Stimulated activated memory B cell treated with anti-CD40 and anti-IgM and Interleukin-4, amounts not matched to agents 10 μg/mL and 1 μg/mL and 100 μg/mL, for 72 hours (primary cell): ENCODE results near the gene KCNJ11.

Experiments used
- ATAC-seq: fragments of 150-1000 bp; cut with Tn5 transposase; 2 replicates; pipeline ENCODE4 v1.10.0; 2021
- H3K27ac Mint-ChIP-seq: one replicate; pipeline ENCODE4 v1.8.0; 2022; ENCODE audit warnings: mild to moderate bottlenecking, mixed read lengths
- H3K27me3 Mint-ChIP-seq: one replicate; pipeline ENCODE4 v1.8.0; 2022; ENCODE audit warnings: mixed read lengths
- H3K36me3 Mint-ChIP-seq: one replicate; pipeline ENCODE4 v1.8.0; 2022; ENCODE audit warnings: mixed read lengths
- H3K4me1 Mint-ChIP-seq: one replicate; pipeline ENCODE4 v1.8.0; 2022; ENCODE audit warnings: mixed read lengths
- H3K4me3 Mint-ChIP-seq: one replicate; pipeline ENCODE4 v1.8.0; 2022; ENCODE audit warnings: mild to moderate bottlenecking, moderate library complexity, mixed read lengths
- H3K9me3 Mint-ChIP-seq: one replicate; pipeline ENCODE4 v1.8.0; 2022; ENCODE audit warnings: mixed read lengths

KCNJ11 gene

DNA sequence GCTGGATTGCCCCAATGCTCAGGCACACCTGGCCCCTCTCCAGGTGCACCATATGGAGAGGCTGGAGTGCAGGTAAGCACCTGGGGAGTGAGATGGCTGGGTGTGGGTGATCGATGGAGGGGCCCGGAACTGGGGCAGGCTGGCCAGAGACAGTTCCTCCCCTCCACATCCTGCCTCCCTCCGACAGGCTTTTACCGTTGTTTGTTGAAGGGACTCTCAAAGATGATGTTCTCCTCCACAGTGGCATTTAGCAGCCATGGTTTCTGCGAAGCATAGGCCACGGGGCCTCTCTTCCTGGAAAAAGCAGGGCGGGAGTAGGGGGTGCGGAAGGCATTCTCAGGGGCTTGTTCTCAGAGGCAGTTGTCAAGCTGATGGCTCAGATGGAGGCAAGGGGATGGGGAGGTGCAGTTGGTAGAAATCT, 25.9 kb upstream of the KCNJ11 start:
- ATAC-seq: no peak
- Mint-ChIP-seq H3K9me3 (no peaks in the 10 kb centered on the region), H3K27me3 (peaks cover 63% of the 10 kb centered on the region), H3K27ac (no peak overlapping the region), H3K36me3 (no peaks in the 10 kb centered on the region), H3K4me3 (no peak overlapping the region), H3K4me1 (no peaks in the 10 kb centered on the region)

DNA sequence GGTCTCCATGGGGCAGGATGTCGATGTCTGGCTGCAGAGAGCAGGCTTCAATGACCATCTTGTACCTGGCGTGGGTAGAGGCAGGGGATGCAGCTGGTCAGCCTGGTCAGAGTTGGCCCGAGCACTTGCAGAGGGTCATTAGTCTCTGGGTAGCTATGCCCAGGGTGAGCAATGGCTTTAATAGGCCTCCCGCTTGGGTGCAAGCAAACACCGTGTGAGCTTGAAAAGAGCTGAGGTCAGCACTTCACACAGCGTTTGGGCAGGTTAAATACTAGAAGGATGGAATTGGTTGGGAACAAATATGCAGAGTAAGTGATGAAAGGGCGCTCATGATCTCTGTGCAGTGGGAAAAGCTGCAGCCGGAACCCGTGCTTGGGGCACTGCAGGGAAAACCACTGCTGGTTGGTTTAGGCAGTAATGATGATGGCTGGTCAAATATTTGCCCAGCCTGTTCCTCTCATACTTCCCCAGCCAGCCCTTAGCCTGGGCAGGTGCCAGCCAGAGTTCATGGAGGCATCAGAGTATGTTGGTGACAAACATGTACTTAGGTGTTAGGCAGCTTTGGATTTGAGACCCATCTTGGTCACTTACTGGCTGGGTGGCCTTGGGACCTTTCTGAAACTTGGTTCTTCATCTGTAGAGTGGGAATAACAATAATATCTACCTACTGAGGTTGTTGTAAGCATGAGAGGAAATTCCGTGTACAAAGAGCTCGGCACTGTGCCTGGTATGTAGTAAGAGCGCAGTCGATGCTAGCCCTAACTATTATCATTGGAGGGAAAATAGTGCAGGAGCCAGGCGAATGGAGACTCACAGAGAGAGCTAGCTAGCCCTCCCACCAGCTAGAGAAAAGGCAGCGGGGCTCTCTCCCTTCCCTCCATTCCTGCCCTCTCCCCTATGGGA, 25.2 kb upstream of the KCNJ11 start:
- Mint-ChIP-seq H3K4me3 (no peak overlapping the region), H3K4me1 (no peaks in the 10 kb centered on the region), H3K27me3 (peaks cover 57% of the 10 kb centered on the region), H3K9me3 (no peaks in the 10 kb centered on the region), H3K27ac (no peak overlapping the region), H3K36me3 (no peaks in the 10 kb centered on the region)
- ATAC-seq: no peak

DNA sequence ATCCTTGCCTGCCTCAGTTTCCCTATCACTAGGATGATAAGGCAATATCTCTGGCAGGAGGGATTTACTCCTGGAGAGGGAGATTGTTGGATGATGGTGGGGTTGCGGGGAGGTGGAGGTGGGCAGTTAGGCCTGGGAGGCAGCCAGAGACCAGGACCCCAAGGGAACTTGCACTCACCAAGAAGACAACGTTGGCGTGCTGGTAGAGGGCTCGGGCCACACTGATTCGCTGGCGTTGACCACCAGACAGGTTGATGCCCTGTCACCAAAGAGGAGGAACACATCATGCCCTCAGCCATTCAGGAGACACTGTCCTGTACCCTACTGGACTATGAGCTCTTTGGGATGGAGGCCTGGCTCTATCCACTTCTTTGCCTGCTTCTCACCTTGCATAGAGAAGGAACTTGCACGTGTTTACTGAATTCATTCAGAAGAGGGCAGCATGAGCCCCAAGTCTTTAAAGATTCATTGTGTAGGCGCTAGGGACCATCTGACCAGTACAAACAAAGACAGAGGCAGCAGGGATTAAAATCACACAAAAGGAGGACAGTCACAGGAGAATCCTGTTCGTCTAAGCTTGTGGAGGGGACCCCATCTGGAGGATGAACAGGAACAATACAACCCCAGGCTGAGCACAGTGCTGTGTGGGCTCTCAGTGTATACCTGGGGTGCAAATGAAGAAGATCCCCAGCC, 24.2 kb upstream of the KCNJ11 start:
- no peaks in the 10 kb centered on the region for H3K9me3 Mint-ChIP-seq
- peaks cover 47% of the 10 kb centered on the region for H3K27me3 Mint-ChIP-seq
- no peaks in the 10 kb centered on the region for H3K36me3 Mint-ChIP-seq
- peaks cover 7% of the 10 kb centered on the region for H3K4me1 Mint-ChIP-seq
- H3K4me3 Mint-ChIP-seq: no peak overlapping the region
- no peak for ATAC-seq
- H3K27ac Mint-ChIP-seq: no peak overlapping the region

DNA sequence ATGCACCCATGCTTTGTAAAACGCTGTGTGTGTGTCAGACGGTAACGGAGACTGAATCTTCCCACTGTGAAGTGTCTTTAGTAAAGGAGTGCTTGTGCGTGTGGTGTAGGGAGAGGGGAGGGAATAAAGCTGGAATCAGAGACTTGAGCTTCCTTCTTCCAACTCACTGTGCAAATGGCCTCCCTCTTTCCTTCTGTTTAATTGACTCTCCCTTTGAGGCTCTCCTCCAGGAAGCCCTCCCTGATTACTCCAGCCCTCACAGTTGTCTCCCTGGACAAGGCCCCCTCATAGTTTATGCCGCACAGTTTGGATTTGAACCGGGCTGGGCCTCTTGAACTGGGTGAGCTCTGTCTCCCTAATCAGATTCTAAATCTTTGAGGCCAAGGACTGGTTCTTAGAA, 23.0 kb upstream of the KCNJ11 start:
- H3K4me1 Mint-ChIP-seq: peaks cover 18% of the 10 kb centered on the region
- no peak for ATAC-seq
- peaks cover 35% of the 10 kb centered on the region for H3K27me3 Mint-ChIP-seq
- H3K9me3 Mint-ChIP-seq: no peaks in the 10 kb centered on the region
- no peak overlapping the region for H3K4me3 Mint-ChIP-seq
- H3K36me3 Mint-ChIP-seq: no peaks in the 10 kb centered on the region
- no peak overlapping the region for H3K27ac Mint-ChIP-seq

DNA sequence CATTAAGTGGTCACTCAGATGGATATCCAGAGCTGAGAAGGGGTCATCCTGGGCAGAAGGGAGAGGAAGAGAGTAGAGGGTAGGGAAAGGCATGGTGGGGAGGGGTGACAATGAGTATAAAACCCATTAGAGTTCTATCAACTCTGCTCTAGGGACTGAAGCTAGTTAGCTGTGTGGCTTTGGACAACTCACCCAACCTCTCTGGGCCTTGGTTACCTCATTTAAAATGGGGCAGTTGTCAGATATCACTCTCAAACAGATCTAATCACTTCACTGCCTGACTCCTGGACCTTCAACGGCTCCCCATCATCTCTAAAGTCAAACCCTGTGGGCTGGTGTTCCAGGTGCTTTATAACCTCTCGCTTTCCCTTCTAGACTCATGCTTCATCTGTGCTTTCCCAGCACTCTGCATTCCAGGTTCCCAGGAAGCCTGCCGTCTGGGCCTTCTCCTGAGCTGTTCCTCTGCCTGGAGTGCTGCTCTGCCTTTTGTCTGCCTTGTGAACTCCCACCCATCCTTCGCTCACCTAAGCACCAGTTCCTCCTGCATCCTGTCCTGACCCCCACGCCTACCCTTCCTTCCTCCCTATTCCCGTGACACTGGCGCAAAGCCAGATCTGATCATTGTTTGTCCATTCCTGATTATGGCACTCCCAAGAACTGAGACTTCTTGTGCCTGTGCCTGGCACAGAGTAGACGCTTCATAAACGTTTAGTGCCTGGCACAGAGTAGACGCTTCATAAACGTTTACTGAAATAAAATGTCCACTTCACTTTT, 22.3 kb upstream of the KCNJ11 start:
- H3K4me3 Mint-ChIP-seq: no peak overlapping the region

DNA sequence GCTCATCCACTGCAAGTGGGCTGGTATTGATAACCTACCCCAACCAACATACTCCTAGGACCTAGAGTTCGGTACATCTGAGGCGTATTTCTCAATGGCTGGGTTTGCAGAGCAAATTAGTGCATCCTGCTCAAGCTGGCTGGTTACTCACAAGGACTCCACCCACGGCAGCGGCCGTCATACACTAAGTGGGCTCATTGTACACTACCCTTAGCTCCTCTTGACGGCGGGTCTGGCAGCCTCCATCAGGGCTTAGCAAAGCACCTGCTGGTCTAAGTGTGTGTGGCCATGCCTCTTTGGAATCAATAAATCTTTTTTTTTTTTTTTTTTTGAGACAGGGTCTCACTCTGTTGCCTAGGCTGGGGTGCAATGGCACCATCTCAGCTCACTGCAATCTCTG, 20.2 kb upstream of the KCNJ11 start:
- no peak overlapping the region for H3K27ac Mint-ChIP-seq
- peaks cover 15% of the 10 kb centered on the region for H3K27me3 Mint-ChIP-seq
- H3K9me3 Mint-ChIP-seq: no peaks in the 10 kb centered on the region

More for the DNA sequence above, 22.3 kb upstream of the KCNJ11 start:
- no peaks in the 10 kb centered on the region for H3K9me3 Mint-ChIP-seq
- peaks cover 24% of the 10 kb centered on the region for H3K4me1 Mint-ChIP-seq
- H3K27ac Mint-ChIP-seq: no peak overlapping the region
- peaks cover 31% of the 10 kb centered on the region for H3K27me3 Mint-ChIP-seq
- H3K36me3 Mint-ChIP-seq: no peaks in the 10 kb centered on the region
- ATAC-seq: no peak

DNA sequence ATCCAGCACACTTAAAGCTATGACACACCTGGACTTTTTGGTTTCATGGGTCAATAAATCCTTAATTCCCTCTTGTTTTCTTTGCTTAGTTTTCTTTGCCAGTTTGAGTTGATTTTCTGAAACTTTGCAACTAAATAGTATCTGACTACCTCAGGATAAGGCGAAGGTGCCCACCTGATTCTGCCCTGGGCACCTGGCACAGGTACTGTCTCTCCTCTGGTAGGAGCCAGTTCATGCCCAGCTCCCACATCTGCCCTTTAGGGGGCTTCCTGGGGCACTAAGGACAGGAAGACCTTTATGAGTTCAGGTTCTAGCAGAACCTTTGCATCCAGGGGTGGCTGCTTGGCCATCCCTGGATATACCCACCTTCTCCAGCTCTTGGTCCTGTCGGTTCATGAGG, 19.6 kb upstream of the KCNJ11 start:
- no peak overlapping the region for H3K27ac Mint-ChIP-seq
- H3K9me3 Mint-ChIP-seq: no peaks in the 10 kb centered on the region
- no peak overlapping the region for H3K4me3 Mint-ChIP-seq
- no peak for ATAC-seq
- peaks cover 30% of the 10 kb centered on the region for H3K4me1 Mint-ChIP-seq
- H3K36me3 Mint-ChIP-seq: no peaks in the 10 kb centered on the region
- H3K27me3 Mint-ChIP-seq: peaks cover 9% of the 10 kb centered on the region

More for the DNA sequence above, 20.2 kb upstream of the KCNJ11 start:
- H3K4me3 Mint-ChIP-seq: no peak overlapping the region
- ATAC-seq: no peak
- peaks cover 30% of the 10 kb centered on the region for H3K4me1 Mint-ChIP-seq
- no peaks in the 10 kb centered on the region for H3K36me3 Mint-ChIP-seq

DNA sequence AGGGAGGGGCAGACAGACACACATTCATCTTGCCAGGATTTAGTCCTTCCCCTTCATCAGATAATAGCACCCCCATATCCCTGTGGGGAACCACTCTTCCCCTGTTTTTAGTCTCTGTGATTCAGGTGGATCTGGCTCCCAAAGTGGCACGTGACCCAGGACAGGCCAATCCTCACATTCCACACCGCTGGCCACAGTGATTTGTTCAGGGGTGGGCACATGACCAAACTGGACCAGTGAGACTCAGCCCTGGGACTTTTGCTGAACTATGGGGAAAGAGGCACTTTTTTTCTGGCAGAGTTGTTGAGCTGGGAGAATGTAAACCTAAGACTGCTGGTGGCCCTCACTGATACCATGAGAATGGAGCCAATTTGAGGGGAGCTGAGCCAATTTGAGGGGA, 19.1 kb upstream of the KCNJ11 start:
- H3K9me3 Mint-ChIP-seq: no peaks in the 10 kb centered on the region
- peaks cover 9% of the 10 kb centered on the region for H3K27me3 Mint-ChIP-seq
- H3K27ac Mint-ChIP-seq: peak overlapping the region; percentile 43
- H3K4me3 Mint-ChIP-seq: no peak overlapping the region
- no peaks in the 10 kb centered on the region for H3K36me3 Mint-ChIP-seq
- peaks cover 30% of the 10 kb centered on the region for H3K4me1 Mint-ChIP-seq
- ATAC-seq: no peak

DNA sequence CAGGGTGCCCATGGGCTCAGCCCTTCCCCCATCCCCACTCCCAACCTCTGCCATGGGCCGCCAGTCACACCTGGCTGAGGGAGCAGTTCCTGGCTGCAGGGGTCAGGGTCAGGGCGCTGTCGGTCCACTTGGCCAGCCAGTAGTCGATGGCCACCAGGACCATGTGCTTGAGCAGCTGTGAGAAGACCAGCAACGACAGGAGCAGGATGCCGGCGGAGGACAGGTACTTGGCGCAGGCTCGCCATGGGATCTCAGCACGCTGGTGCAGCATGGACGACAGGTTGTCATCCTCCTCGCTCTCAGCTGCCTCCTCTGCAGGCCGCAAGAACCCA, 18.3 kb upstream of the KCNJ11 start:
- no peaks in the 10 kb centered on the region for H3K9me3 Mint-ChIP-seq
- H3K36me3 Mint-ChIP-seq: no peaks in the 10 kb centered on the region
- H3K4me3 Mint-ChIP-seq: no peak overlapping the region
- peak overlapping the region; percentile 43 for H3K27ac Mint-ChIP-seq
- peaks cover 30% of the 10 kb centered on the region for H3K4me1 Mint-ChIP-seq
- H3K27me3 Mint-ChIP-seq: peaks cover 9% of the 10 kb centered on the region
- no peak for ATAC-seq

DNA sequence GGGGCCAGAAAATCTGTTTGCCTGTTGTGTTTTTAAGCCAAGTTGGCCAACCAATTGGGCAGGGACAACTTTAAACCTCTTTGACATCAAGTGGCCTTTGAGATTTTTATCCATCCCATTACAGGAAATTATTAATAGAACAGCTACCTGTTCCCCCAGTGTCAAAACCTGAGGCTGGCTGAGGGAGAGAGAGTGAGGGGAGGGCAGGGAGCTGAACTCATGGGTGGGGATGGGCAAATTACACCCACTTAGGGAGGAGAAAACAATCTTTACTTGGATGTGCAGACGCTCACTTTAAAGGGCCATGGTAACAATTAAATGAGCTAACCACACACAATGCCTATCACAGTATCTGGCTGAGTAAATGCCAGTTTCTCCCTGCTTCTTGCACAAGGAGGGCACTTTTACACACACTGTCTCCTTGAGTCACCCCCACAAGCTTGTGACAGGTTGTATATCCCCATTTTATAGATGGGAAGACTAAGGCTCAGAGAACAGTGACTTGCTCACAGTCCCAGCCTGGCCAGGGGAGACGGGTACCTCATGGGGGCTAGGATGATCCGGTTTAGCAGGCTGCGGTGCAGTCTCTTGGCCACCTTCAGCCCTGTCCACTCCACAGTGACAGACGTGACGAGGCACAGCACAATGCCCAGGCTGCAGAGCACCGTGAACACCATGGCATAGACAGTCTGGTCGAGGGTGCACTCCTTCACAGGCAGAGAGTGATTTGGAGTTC, 17.8 kb upstream of the KCNJ11 start:
- H3K27me3 Mint-ChIP-seq: peaks cover 7% of the 10 kb centered on the region
- no peak for ATAC-seq
- no peak overlapping the region for H3K4me3 Mint-ChIP-seq
- H3K4me1 Mint-ChIP-seq: peaks cover 34% of the 10 kb centered on the region
- no peaks in the 10 kb centered on the region for H3K9me3 Mint-ChIP-seq
- H3K36me3 Mint-ChIP-seq: no peaks in the 10 kb centered on the region
- peak overlapping the region; percentile 85 for H3K27ac Mint-ChIP-seq

DNA sequence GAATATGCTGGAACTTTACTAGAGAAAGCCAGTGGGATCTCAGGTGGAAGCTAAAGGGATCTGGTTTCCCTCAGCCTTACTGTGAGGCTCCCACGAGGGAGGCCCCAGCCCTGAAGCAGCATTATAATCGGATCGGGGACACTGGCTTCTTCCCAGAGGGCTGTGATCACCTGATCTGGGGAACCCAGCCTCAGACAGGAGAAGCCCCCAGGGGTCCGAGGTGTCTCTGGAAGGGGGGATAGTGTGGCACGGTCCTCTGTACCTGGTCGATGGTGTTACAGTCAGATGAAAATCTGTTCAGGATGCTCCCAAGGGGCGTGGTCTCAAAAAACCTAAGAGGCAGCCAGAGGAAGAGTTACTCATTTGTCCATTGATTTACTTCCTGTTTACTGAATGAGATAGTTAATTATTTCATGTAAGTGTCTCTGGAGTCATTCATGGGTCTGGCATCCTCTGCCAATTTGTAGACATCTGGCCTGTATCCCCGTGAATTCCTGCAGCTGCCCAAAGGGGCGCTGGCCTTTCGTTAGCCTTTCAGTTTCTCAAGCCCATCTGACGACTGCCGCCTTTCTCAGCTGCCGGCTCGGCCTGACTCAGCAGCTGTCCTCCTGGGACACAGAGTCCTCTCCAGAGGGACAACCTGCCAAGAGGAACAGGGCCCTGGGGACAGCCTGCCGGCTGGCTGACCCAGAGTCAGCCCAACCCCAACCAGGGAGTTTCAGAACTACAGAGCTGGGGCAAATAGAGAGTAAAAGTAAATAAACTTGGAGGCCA, 17.0 kb upstream of the KCNJ11 start:
- no peaks in the 10 kb centered on the region for H3K27me3 Mint-ChIP-seq
- H3K4me1 Mint-ChIP-seq: peaks cover 42% of the 10 kb centered on the region
- H3K9me3 Mint-ChIP-seq: no peaks in the 10 kb centered on the region
- peak overlapping the region; percentile 41 for H3K4me3 Mint-ChIP-seq
- peak; percentile 57 for ATAC-seq
- no peaks in the 10 kb centered on the region for H3K36me3 Mint-ChIP-seq
- peak overlapping the region; percentile 85 for H3K27ac Mint-ChIP-seq

DNA sequence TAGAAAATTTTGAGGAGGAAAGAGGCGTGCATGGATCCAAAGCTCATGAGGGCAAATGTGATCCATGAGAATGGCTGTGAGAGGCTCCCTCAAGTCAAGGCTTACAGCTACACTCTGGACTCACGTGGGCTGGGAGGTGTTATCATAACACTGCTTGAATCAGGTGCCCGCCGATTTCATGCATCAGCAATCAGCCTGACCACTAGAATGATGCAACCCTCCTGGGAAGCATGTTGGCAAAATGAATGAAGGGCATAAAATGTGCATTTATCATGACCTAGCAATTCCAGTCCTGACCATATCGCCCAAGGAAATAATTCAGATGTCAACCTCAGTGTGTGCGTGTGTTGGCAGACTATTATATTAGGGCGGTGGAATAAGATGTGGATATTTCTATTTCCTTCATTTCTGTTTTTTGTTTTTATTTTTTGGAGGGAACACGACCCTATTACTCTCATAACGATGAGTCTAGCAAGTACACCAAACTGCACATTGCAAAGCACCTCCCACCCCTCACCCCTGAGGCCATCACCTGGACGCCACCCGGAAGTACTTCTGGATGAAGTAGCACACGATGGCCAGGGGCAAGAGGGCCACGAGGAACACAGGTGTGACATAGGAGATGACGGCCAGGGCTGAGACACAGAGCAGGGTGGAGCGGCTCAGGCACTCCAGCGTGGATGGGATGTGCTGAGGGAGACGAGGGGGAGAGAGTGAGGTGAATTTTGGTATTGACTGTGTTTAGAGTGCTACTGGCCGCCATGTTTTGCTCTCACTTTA, 15.7 kb upstream of the KCNJ11 start:
- H3K36me3 Mint-ChIP-seq: no peaks in the 10 kb centered on the region
- H3K27me3 Mint-ChIP-seq: no peaks in the 10 kb centered on the region
- H3K27ac Mint-ChIP-seq: peak overlapping the region; percentile 85
- no peak for ATAC-seq
- H3K9me3 Mint-ChIP-seq: peaks cover 2% of the 10 kb centered on the region
- H3K4me1 Mint-ChIP-seq: peaks cover 54% of the 10 kb centered on the region
- H3K4me3 Mint-ChIP-seq: no peak overlapping the region

DNA sequence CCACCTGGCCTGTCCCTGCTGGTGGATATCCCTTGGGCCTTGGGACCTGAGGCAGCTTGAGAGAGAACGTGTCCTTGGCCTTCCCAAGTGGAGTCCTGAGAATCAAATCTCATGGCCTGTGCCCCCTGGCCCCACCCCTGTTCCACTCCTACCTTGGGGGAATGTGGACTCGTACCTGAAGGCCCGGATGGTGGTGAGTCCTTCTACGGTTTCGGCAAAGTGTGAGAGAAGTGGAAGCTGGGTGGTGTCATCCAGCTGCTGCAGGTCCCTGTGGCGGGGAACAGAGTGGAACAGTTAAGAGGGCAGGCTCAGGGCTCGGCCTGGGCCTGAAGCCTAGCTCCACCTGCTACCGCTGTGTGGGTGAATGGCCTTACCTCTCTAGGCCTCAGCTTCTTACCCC, 14.0 kb upstream of the KCNJ11 start:
- Mint-ChIP-seq H3K4me1 (peaks cover 47% of the 10 kb centered on the region), H3K9me3 (peaks cover 3% of the 10 kb centered on the region), H3K36me3 (no peaks in the 10 kb centered on the region), H3K27ac (no peak overlapping the region), H3K27me3 (no peaks in the 10 kb centered on the region), H3K4me3 (no peak overlapping the region)
- ATAC-seq: no peak

DNA sequence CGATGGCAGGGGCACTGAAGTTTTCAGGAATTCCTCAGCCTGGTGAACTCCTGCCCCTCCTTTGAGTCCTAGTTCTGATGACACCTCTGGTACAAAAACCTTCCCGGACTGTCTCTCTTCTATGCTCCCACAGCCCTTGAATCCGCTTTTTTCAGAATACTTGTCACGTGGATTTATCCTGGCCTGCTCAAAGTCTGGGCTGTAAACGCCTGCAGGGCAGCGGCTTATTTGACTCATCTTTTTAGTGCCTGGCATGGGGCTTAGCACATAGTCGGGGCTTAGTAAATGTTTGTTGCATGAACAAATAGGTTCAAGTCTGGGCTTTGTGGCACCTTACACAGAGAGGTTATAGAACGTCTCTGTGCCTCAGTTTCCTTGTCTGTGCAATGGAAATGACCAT, 13.4 kb upstream of the KCNJ11 start:
- peaks cover 3% of the 10 kb centered on the region for H3K9me3 Mint-ChIP-seq
- H3K4me3 Mint-ChIP-seq: no peak overlapping the region
- peaks cover 40% of the 10 kb centered on the region for H3K4me1 Mint-ChIP-seq
- H3K27me3 Mint-ChIP-seq: no peaks in the 10 kb centered on the region
- peak overlapping the region; percentile 91 for H3K27ac Mint-ChIP-seq
- no peak for ATAC-seq
- H3K36me3 Mint-ChIP-seq: no peaks in the 10 kb centered on the region
